ENCODE results near the gene VAMP4.

VAMP4 gene

GRCh38 chr1:171772312-171772711, 30.4 kb upstream of the VAMP4 start:
- H3K27me3 ChIP-seq (ENCODE audit: low read depth, low read length) = no peaks in the 10 kb centered on the region
- H3K4me3 ChIP-seq (ENCODE audit: low read depth in 1 of 2, low read length in 2 of 2) = no peak overlapping the region
- H3K36me3 ChIP-seq (ENCODE audit: control insufficient read depth in 1 of 2, insufficient read depth in 2 of 2, low read length in 2 of 2) = no peaks in the 10 kb centered on the region
- no peaks in the 10 kb centered on the region for H3K4me1 ChIP-seq (ENCODE audit: control insufficient read depth in 1 of 2, insufficient read depth in 2 of 2, low read length in 2 of 2)
- no peaks in the 10 kb centered on the region for H3K9me3 ChIP-seq (ENCODE audit: control insufficient read depth in 1 of 2, low read length in 2 of 2)
- no peak overlapping the region for H3K27ac ChIP-seq (ENCODE audit: low read length)

DNA sequence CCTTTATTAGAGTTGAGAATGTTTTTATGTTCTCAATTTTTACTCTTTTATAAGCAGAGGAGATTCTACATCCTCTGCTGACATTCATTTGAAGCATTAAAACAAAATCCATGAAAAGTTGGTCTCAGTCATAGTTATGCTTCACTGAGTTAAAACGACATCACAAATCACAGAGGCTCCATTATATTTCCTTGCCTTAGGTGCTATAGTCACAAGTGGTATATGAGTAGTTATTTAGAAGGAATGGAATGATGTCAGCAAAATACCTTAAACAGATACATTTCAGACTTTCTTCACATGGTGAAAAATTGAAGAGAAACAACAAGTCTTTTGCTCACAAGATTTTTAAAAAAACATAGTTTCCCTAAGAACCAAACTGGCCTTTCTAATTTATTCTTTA, 27.9 kb upstream of the VAMP4 start:
- no peaks in the 10 kb centered on the region for H3K9me3 ChIP-seq (ENCODE audit: control insufficient read depth in 1 of 2, low read length in 2 of 2)
- H3K27ac ChIP-seq (ENCODE audit: low read length) = no peak overlapping the region
- H3K36me3 ChIP-seq (ENCODE audit: control insufficient read depth in 1 of 2, insufficient read depth in 2 of 2, low read length in 2 of 2) = no peaks in the 10 kb centered on the region
- no peak overlapping the region for H3K4me3 ChIP-seq (ENCODE audit: low read depth in 1 of 2, low read length in 2 of 2)
- no peaks in the 10 kb centered on the region for H3K27me3 ChIP-seq (ENCODE audit: low read depth, low read length)
- H3K4me1 ChIP-seq (ENCODE audit: control insufficient read depth in 1 of 2, insufficient read depth in 2 of 2, low read length in 2 of 2) = no peaks in the 10 kb centered on the region

- H3K27me3 ChIP-seq (ENCODE audit: low read depth, low read length) = no peaks in the 10 kb centered on the region
- H3K9me3 ChIP-seq (ENCODE audit: control insufficient read depth in 1 of 2, low read length in 2 of 2) = no peaks in the 10 kb centered on the region
- no peaks in the 10 kb centered on the region for H3K4me1 ChIP-seq (ENCODE audit: control insufficient read depth in 1 of 2, insufficient read depth in 2 of 2, low read length in 2 of 2)
- no peaks in the 10 kb centered on the region for H3K36me3 ChIP-seq (ENCODE audit: control insufficient read depth in 1 of 2, insufficient read depth in 2 of 2, low read length in 2 of 2)
- no peak overlapping the region for H3K27ac ChIP-seq (ENCODE audit: low read length)
- H3K4me3 ChIP-seq (ENCODE audit: low read depth in 1 of 2, low read length in 2 of 2) = no peak overlapping the region
These were observed 27.3 kb upstream of the VAMP4 start for GRCh38 chr1:171769171-171769570.

DNA sequence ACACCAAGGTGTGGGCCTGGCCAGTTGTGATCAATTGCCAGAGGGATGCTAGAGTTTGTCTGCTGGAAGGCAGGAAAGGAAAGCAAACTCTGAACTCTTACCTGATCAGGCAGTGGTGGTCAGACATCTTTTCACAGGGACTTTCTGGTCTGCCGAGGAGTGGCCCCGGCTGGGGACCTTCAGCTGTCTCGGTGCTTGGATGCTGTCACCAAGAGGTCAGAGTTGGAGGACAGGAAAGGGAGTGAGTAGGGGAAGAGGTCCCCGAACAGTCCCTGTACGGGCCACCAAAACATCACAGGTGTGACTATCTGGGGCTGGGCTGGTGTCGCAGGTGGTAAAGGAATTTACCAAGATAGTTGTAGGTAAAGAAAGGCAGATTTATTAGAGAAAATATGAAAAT, 21.9 kb upstream of the VAMP4 start:
- Histone ChIP-seq H3K4me3 (ENCODE audit: low read depth in 1 of 2, low read length in 2 of 2) (no peak overlapping the region), H3K36me3 (ENCODE audit: control insufficient read depth in 1 of 2, insufficient read depth in 2 of 2, low read length in 2 of 2) (no peaks in the 10 kb centered on the region), H3K27ac (ENCODE audit: low read length) (no peak overlapping the region), H3K27me3 (ENCODE audit: low read depth, low read length) (no peaks in the 10 kb centered on the region), H3K9me3 (ENCODE audit: control insufficient read depth in 1 of 2, low read length in 2 of 2) (no peaks in the 10 kb centered on the region), H3K4me1 (ENCODE audit: control insufficient read depth in 1 of 2, insufficient read depth in 2 of 2, low read length in 2 of 2) (no peaks in the 10 kb centered on the region)

GRCh38 chr1:171762143-171762563, 20.3 kb upstream of the VAMP4 start:
- Histone ChIP-seq H3K27ac (ENCODE audit: low read length) (no peak overlapping the region), H3K9me3 (ENCODE audit: control insufficient read depth in 1 of 2, low read length in 2 of 2) (no peaks in the 10 kb centered on the region), H3K36me3 (ENCODE audit: control insufficient read depth in 1 of 2, insufficient read depth in 2 of 2, low read length in 2 of 2) (no peaks in the 10 kb centered on the region), H3K4me1 (ENCODE audit: control insufficient read depth in 1 of 2, insufficient read depth in 2 of 2, low read length in 2 of 2) (no peaks in the 10 kb centered on the region), H3K4me3 (ENCODE audit: low read depth in 1 of 2, low read length in 2 of 2) (no peak overlapping the region), H3K27me3 (ENCODE audit: low read depth, low read length) (no peaks in the 10 kb centered on the region)

DNA sequence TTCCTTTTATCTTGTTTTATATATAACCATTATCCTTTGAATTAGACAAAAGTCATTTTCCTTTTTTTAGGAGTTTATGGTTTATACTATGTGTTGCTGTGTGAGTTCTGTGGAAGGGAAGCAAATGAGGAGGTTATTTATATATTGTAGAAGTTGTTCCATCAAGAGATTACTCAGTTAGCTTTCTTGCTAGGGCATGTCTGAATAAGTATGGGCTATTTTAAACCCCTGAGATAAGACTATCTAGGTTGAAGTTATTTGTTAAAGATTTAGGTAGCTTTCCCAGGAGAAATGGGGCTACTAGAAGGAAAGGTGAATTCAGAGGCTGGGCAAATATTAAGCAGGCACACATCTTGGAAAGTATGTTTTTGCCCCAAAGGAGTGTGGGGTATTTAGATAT, 16.1 kb upstream of the VAMP4 start:
- no peaks in the 10 kb centered on the region for H3K4me1 ChIP-seq (ENCODE audit: control insufficient read depth in 1 of 2, insufficient read depth in 2 of 2, low read length in 2 of 2)
- no peaks in the 10 kb centered on the region for H3K27me3 ChIP-seq (ENCODE audit: low read depth, low read length)
- no peaks in the 10 kb centered on the region for H3K36me3 ChIP-seq (ENCODE audit: control insufficient read depth in 1 of 2, insufficient read depth in 2 of 2, low read length in 2 of 2)
- no peak overlapping the region for H3K27ac ChIP-seq (ENCODE audit: low read length)
- H3K9me3 ChIP-seq (ENCODE audit: control insufficient read depth in 1 of 2, low read length in 2 of 2) = no peaks in the 10 kb centered on the region
- no peak overlapping the region for H3K4me3 ChIP-seq (ENCODE audit: low read depth in 1 of 2, low read length in 2 of 2)

DNA sequence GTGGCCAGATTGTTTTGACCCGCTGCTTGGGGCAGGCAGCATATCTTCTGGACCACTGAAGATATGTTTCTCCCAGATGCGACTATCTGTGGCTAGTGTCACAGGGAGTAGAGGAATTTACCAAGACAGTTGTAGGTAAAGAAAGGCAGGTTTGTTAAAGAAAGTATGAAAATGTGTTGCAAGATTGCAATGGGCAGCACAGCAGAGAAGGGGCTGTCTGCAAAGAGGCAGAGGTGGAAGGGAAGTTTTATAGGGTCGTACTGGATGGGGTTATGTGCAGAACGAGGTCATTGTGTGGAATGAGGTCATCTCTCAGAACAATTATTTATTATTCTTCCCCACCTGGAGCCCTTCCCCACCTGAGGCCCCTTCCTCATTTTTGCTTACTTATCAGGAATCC, 15.0 kb upstream of the VAMP4 start:
- no peak overlapping the region for H3K4me3 ChIP-seq (ENCODE audit: low read depth in 1 of 2, low read length in 2 of 2)

GRCh38 chr1:171754971-171755370, 13.1 kb upstream of the VAMP4 start:
- Histone ChIP-seq H3K27me3 (ENCODE audit: low read depth, low read length) (no peaks in the 10 kb centered on the region), H3K36me3 (ENCODE audit: control insufficient read depth in 1 of 2, insufficient read depth in 2 of 2, low read length in 2 of 2) (no peaks in the 10 kb centered on the region), H3K4me1 (ENCODE audit: control insufficient read depth in 1 of 2, insufficient read depth in 2 of 2, low read length in 2 of 2) (no peaks in the 10 kb centered on the region), H3K9me3 (ENCODE audit: control insufficient read depth in 1 of 2, low read length in 2 of 2) (no peaks in the 10 kb centered on the region), H3K27ac (ENCODE audit: low read length) (no peak overlapping the region), H3K4me3 (ENCODE audit: low read depth in 1 of 2, low read length in 2 of 2) (no peak overlapping the region)

More for the DNA sequence above, 15.0 kb upstream of the VAMP4 start:
- H3K27me3 ChIP-seq (ENCODE audit: low read depth, low read length) = no peaks in the 10 kb centered on the region
- H3K36me3 ChIP-seq (ENCODE audit: control insufficient read depth in 1 of 2, insufficient read depth in 2 of 2, low read length in 2 of 2) = no peaks in the 10 kb centered on the region
- no peak overlapping the region for H3K27ac ChIP-seq (ENCODE audit: low read length)
- no peaks in the 10 kb centered on the region for H3K4me1 ChIP-seq (ENCODE audit: control insufficient read depth in 1 of 2, insufficient read depth in 2 of 2, low read length in 2 of 2)
- H3K9me3 ChIP-seq (ENCODE audit: control insufficient read depth in 1 of 2, low read length in 2 of 2) = no peaks in the 10 kb centered on the region

DNA sequence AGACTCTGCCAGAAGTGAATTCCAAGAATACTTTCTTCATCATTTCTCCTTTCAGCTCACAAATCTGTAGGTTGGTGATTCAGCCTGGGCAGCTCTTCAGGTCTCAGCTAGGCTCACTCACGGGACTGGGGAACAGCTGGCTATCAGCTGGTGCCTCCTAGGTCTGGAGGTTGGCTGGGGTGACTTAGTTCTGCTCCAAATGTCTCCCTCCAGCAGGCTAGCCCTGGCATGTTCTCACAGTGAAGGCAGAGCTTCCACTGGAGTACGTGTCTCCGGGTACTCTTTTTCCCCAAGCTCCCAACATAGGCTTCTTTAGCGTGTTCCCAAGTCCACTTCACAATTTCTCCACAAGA, 12.5 kb upstream of the VAMP4 start:
- Histone ChIP-seq H3K27ac (ENCODE audit: low read length) (no peak overlapping the region), H3K27me3 (ENCODE audit: low read depth, low read length) (no peaks in the 10 kb centered on the region), H3K36me3 (ENCODE audit: control insufficient read depth in 1 of 2, insufficient read depth in 2 of 2, low read length in 2 of 2) (no peaks in the 10 kb centered on the region), H3K4me1 (ENCODE audit: control insufficient read depth in 1 of 2, insufficient read depth in 2 of 2, low read length in 2 of 2) (no peaks in the 10 kb centered on the region), H3K4me3 (ENCODE audit: low read depth in 1 of 2, low read length in 2 of 2) (no peak overlapping the region), H3K9me3 (ENCODE audit: control insufficient read depth in 1 of 2, low read length in 2 of 2) (no peaks in the 10 kb centered on the region)

GRCh38 chr1:171753685-171754352, 12.0 kb upstream of the VAMP4 start:
- no peak overlapping the region for H3K27ac ChIP-seq (ENCODE audit: low read length)
- H3K4me1 ChIP-seq (ENCODE audit: control insufficient read depth in 1 of 2, insufficient read depth in 2 of 2, low read length in 2 of 2) = no peaks in the 10 kb centered on the region
- H3K4me3 ChIP-seq (ENCODE audit: low read depth in 1 of 2, low read length in 2 of 2) = no peak overlapping the region
- no peaks in the 10 kb centered on the region for H3K9me3 ChIP-seq (ENCODE audit: control insufficient read depth in 1 of 2, low read length in 2 of 2)
- H3K27me3 ChIP-seq (ENCODE audit: low read depth, low read length) = no peaks in the 10 kb centered on the region
- no peaks in the 10 kb centered on the region for H3K36me3 ChIP-seq (ENCODE audit: control insufficient read depth in 1 of 2, insufficient read depth in 2 of 2, low read length in 2 of 2)

- no peaks in the 10 kb centered on the region for H3K4me1 ChIP-seq (ENCODE audit: control insufficient read depth in 1 of 2, insufficient read depth in 2 of 2, low read length in 2 of 2)
- no peaks in the 10 kb centered on the region for H3K9me3 ChIP-seq (ENCODE audit: control insufficient read depth in 1 of 2, low read length in 2 of 2)
- H3K4me3 ChIP-seq (ENCODE audit: low read depth in 1 of 2, low read length in 2 of 2) = no peak overlapping the region
- H3K36me3 ChIP-seq (ENCODE audit: control insufficient read depth in 1 of 2, insufficient read depth in 2 of 2, low read length in 2 of 2) = no peaks in the 10 kb centered on the region
- no peak overlapping the region for H3K27ac ChIP-seq (ENCODE audit: low read length)
- no peaks in the 10 kb centered on the region for H3K27me3 ChIP-seq (ENCODE audit: low read depth, low read length)
These were observed 11.3 kb upstream of the VAMP4 start for GRCh38 chr1:171753182-171753581.

DNA sequence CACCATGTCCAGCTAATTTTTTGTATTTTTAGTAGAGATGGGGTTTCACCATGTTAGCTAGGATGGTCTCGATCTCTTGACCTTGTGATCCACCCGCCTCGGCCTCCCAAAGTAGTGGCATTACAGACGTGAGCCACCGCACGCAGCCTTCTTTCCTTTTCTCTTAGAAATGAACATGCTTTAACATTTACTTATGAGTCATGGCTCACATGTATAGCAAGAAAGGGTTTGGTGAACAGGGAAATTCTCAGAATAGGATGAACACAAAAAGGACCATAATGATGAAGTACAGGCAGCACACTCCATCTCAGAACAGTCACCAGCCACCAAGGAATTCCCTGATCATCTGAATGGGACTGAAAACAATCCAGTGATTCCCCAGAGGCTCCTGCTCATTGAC, 9.4 kb upstream of the VAMP4 start:
- no peaks in the 10 kb centered on the region for H3K36me3 ChIP-seq (ENCODE audit: control insufficient read depth in 1 of 2, insufficient read depth in 2 of 2, low read length in 2 of 2)
- H3K27ac ChIP-seq (ENCODE audit: low read length) = no peak overlapping the region
- no peaks in the 10 kb centered on the region for H3K9me3 ChIP-seq (ENCODE audit: control insufficient read depth in 1 of 2, low read length in 2 of 2)
- no peak overlapping the region for H3K4me3 ChIP-seq (ENCODE audit: low read depth in 1 of 2, low read length in 2 of 2)
- H3K27me3 ChIP-seq (ENCODE audit: low read depth, low read length) = no peaks in the 10 kb centered on the region
- H3K4me1 ChIP-seq (ENCODE audit: control insufficient read depth in 1 of 2, insufficient read depth in 2 of 2, low read length in 2 of 2) = no peaks in the 10 kb centered on the region

All from muscle layer of duodenum (tissue), 2 donors.